Pons (tissue), 1 donor: ENCODE results near the gene NRAS.

ENCODE experiments used
- DNase-seq: peaks from one replicate; pipeline ENCODE4 v3.0.0-alpha.2; 2016; ENCODE audit warnings: low spot score

The NRAS gene

DNA sequence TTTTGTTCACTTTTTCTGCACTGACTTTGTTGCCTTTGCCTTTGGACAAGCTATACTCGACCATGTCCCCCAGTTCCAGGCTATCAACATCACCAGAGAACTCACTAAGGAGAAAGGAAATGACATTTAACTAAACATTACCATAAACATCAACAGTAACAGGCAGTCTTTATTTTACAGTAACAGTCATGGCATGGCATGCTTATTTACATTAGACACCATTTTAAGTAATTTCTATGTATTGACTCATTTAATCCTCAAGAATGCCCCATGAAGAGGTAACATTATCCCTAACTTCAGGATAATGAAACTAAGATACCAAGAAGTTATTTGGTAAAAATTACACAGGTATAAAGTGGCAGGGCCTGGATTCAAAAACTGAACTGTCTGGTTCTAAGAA, 8.7 kb upstream of the NRAS start:
- no peak for DNase-seq

DNA sequence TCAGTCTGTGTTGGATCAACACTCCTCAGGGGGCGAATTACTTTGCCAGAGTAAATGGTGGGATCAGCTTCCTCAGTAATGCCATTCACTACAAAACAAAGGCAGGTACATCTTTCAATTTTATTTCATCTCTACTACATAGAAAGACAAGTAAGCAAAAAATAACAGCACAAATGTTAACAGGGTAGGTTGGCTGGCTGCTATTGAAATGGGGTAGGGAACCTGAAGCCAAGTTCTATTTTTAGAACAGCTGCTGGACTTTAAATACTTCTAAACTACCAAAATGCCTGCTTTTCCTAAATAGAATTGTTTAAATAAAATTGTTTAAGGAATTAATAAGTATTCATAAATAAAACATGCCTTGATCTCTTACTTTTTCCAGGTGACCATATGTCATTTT, 7.3 kb upstream of the NRAS start:
- no peak for DNase-seq

DNA sequence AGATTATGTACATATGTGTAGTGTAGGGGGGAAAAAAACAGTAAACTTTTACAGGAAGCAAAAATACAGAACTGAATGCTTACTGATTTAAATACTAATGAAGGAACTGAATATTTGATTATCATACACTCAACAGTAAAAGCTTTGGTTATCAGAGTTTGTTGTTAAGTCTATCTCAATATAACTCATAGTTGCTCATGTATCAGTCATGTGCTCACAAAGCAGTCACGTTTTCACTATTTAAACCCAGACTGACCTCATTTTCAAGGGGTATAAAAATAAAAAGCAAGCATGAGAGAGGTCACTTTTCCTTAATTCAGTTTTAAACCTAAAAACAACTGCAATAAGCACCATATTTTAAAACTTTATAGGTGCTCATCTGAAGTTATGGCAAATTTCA, 6.9 kb upstream of the NRAS start:
- no peak for DNase-seq

DNA sequence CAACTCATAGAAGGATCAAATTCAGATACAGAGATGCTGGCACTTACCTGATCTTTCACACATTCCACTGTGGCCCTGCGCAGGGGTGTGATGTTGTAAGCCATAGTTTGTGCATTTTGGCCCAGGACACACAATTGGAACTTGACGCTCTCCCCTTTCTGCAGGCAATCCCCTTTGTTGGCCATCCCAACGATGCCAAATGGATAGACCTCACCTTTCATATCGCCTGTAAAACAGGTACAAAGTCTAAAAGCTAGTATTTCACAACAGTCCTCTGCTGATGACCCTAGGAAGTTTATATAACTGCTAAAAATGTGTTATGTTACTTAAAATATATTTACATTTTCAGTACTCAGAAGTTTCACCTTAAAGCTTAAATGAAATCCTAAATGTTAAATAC, 3.9 kb upstream of the NRAS start:
- DNase-seq, result no peak

DNA sequence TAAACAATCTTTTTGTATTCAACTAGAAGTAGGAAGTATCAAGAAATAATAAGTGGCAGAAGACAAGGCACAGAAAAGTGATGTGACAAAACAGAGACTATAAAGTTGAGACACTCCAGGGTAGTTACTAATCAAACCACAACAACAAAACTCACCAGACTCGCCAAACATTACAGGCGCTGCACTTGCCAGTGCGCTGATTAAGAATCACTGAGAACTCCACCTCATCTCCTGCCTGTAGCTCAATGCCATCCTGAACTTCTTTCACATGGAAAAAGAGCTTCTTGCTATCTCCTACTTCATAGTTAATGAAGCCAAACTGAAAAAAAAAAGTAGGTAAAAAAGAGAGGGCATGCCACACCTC, 2.8 kb upstream of the NRAS start:
- DNase-seq, result no peak

DNA sequence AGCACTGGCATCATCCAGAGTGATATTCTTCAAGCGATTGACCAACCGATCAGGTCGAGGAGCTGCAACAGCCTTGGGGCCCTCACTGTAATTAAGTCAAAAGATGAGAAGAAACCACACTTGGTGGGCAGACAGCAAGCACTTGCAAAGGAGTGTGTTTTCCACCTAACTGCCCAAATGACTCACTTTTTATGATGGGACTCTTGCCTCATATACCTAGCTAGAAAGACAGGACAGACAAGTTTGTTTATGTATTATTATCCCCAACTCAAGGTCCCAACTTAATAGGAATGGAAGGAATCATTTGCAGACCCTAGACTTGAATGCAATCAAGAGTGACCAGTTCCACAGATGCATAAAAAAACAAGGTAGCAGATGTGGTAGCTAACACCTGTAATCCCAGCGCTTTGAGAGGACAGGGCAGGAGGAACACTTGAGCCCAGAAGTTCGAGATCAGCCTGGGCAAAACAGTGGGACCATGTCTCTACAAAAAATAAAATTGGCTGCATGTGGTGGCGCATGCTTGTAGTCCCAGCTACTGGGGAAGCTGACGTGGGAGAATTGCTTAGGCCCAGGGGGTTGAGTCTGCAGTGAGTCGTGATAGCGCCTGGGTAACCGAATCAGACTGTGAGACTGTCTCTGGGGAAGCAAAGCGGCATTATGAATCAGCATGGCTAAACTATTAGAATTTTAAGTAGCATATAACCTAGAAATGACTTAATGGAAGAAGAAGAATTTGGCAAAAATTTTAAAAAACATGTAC, 2.3 kb upstream of the NRAS start:
- no peak for DNase-seq

DNA sequence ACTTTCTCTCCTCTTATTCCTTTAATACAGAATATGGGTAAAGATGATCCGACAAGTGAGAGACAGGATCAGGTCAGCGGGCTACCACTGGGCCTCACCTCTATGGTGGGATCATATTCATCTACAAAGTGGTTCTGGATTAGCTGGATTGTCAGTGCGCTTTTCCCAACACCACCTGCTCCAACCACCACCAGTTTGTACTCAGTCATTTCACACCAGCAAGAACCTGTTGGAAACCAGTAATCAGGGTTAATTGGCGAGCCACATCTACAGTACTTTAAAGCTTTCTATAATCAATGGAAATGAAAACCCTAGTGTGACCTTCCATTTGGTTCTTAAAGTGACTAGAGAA, 643 bp downstream of the NRAS start:
- no peak for DNase-seq

DNA sequence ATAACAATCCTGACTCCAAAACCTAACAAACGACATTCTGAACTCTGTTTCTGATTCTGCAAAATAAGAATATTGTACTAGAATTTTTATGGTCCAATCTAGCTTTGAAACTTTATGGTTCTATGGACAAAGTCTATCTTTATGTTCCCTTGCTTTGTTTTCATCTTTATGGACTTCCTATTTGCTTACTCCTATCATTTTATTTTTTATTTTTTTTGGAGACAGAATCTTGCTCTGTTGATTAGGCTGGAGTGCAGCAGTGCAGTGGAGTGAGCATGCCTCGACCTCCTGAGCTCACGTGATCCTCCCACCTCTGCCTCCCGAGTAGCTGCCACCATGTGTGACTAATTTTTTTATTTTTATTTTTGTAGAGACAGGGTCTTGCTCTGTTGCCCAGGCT, 3.6 kb downstream of the NRAS start:
- no peak for DNase-seq

DNA sequence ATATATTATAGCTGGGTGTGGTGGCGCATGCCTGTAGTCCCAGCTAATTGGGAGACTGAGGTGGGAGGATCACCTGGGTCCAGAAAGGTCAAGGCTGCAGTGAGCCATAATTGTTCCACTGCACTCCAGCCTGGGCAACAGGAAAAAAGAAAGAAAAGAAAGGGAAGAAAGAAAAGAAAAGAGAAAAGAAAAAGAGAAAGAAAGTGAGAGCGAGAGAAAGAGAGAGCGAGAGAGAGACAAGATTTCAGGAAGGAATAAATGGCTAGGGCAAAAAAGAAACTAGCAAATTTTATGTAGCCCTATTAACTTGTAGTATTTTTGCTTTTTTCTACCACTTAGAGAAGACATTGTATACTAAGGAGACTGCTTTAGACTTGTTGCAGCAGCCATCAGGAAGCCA, 6.2 kb downstream of the NRAS start:
- DNase-seq, result no peak

DNA sequence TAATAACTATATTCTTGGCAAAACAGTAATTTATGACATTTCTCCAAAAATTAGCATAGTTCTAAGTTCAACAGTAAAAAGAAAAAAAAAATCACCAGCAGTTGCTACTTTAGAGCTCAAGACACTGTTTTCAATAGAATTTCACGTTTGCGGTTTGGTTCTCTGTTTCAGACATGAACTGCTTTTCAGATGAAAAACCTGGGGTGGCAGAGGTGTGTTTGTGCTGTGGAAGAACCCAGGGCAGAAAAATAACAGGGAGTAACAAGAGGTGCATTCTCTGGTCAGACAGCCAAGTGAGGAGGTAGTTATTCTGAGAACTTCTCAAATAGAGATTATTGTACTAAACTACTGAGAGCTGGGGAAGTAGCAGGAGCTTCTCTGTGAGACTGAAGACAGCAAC, 9.0 kb downstream of the NRAS start:
- DNase-seq, result no peak

DNA sequence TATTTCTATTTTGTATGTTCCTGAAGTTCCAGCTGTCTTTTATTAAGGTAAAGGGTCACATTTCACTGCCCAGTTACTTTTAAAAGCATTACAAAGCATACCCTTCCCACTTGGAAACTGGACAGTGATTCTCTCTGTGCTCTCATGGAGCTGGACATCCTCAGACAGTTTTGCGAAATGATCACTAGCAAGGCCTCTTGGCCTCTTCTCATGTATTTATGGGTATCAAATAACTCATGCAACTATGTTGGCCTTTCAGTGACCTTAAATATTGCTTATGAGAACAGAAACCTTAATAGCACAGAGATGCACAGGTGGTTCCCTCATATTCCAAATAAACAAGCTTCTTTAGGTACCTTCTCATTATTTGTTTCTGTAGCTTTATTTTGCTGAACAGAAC, 13.3 kb downstream of the NRAS start:
- DNase-seq, result no peak

DNA sequence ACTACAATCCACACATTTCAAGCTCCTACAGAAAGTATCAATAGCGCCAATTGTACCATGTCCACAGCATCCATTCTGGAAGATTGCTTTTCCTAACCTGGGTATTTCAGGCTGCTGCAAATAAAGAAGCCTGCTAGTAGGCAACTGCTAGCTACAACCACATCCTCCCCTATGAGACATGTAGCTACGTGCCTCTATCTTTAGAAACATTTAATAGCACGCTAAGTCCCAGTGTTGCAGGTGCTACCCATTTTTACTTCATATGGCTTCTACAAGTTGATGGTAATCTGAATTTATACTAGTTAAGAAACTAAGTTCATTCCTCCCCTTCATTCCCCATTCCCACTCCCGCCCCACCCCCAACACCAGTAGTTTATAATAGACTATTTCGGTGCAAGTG, 13.8 kb downstream of the NRAS start:
- no peak for DNase-seq

DNA sequence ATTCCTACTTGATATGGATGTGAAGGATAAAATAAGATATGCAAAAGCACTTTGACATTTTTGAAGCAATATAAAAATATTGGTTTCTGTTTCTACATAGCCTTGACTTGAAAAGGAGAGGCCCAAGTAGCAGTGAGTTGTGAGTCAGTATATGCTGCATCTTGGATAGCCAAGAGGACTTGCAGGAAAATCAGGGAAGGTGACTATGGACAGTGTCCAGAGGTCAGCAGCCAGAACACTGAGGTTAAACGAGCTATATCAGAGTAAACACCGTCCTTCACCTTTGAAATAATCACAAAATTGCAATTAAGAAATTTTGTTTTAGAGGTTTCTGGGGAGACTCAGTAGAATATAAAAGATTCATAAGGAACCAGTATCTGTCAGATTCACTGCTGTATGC, 14.6 kb downstream of the NRAS start:
- no peak for DNase-seq

DNA sequence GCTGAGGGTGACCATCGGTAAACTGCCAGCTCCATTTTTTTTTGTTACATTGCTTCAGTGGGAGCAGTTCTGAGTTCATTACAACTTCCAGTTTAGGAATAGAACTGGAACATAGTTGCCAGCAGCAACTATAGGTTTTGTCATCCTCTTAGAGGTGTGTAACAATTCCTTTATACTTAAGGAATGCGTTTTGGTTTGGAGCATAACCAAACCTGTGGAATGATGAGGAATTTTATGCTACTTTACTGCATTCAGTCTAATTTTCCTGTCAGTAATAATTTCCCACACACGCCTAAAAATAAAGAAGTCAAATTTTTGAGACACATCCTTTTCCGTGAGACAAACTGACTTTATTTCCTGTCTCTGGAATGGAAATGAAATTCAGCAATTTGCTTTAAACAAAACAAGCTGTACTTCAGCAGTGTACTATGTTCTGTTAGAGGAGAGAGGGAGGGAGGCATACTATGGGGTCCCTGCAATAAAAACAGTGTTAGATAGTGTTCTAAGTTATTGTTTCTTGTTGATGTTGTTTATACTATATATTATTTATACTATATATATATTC, 16.5 kb downstream of the NRAS start:
- no peak for DNase-seq

DNA sequence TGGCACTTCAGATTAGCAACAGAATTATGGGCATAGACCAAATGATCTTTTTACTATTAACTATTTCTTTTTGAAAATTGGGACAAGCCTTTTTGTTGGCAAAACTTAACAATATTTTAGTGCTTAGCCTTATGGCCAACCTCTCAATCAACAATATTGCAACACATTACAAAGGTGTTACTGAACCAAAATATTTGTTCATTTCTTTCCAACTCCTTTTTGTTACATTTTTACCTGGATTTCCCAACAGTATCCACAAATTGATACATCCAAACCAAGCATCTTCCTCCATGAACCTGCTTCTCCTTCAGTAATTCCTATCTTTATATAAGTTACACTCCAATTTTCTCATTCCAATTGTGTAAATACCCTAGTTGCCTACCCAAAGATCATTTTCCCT, 19.8 kb downstream of the NRAS start:
- DNase-seq, result no peak

DNA sequence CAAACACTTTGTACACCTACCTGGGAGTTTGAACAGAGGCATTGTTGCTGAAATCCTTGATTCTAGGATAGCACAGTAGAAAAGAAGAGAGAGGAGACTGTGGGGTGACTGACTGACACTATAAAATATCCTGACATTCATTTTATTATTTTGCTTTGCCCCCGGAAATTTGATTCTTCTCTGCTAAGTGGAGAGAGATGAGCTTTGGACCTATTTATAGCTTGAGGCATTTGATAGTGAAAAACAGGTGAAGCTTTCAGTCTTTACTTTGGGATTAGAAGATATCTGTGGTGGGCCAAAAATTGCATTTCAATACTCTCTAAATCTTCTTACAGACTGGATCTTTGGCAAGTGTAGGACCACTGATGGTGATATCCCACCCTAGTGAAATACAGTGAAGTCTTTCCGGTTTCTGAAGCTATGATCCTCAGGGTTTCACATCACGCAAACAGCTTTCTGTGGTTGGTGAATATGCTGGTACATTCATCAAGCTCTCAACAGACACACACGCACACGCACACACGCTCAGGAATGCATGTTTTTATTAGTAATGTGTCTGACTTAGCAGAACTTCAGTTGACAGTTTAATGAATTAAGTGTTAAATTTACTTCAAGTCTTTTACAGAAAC, 21.0 kb downstream of the NRAS start, which contains the start of gene AMPD1:
Gene AMPD1 (minus strand): TSS at position 117 of the 629 bp plus-strand sequence. CDS start 75 bp downstream, at position 42.
- DNase-seq, result no peak

DNA sequence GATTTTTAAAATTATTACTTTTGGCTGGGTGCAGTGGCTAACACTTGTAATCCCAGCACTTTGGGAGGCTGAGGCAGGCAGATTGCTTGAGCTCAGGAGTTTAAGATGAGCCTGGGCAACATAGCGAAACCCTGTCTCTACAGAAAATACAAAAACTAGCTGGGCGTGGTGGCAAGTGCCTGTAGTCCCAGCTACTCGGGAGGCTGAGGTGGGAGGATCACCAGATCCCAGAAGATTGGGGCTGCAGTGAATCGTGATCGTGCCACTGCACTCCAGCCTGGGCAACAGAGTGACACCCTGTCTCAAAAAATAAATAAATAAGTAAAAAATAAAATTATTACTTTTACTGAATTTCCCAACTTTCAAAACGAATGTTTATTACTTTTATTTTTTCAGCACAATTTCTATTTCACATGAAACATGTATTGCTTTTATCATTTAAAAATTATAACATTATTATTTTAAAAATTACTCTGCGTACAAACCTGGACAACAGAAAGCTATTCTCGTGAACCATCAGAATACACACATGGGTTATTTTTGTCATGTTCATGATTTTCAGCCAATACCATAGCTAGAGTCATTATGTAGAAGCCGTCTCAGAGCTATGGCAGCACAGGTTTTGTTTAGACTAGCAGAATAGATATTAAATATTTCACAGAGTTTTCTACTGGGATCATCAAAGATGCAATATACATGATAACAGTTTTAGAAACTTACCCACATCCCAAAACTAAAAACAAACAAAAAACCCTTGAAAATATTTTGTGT, 21.8 kb downstream of the NRAS start:
- no peak for DNase-seq

DNA sequence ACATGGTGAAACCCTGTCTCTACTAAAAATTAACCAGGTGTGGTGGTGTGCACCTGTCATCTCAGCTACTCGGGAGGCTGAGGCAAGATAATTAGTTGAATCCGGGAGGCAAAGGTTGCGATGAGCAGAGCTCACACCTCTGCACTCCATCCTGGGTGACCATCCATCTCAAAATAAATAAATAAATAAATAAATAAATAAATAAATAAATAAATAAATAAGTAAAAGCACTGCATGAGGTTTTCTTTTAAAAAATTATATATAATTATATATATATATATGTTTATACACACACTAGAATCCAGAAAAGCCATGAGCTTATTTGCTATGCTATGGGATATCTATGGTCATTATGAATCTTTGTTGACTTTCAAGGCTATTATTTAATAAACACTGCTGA, 23.6 kb downstream of the NRAS start:
- DNase-seq, result no peak

DNA sequence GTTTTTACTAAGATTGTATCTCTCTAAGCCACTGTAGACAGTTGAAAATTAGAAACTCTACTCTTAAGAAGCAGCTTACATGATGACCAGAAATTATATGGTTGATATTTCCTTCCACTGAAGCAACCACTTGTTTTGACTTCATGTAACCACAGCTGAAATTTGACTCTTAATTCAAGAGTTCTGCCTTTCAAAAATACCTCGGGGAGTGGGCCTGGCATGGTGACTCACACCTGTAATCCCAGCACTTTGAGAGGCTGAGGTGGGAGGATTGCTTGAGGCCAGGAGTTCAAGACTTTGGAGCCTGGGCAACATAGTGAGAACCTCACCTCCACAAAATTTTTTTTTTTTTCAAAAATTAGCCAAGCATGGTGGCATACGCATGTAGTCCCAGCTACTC, 25.5 kb downstream of the NRAS start:
- no peak for DNase-seq

DNA sequence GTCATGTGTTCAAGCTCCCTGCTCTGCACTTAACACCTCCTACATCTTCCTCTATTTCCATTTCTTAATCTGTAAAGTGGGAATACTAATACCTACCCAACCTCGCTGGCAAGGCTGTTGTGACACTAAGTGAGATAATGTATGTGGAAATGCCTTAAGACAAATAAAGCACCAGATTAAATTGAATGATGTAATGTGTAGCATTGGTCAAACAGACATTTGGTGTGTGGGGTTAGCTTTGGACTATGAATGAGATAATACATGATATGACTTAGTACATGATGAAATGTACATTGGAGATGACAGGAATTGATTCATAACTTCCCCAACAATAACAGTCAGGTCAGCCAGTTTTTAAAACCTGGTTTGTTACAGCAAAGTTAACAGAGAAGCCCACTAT, 26.4 kb downstream of the NRAS start:
- DNase-seq, result no peak

DNA sequence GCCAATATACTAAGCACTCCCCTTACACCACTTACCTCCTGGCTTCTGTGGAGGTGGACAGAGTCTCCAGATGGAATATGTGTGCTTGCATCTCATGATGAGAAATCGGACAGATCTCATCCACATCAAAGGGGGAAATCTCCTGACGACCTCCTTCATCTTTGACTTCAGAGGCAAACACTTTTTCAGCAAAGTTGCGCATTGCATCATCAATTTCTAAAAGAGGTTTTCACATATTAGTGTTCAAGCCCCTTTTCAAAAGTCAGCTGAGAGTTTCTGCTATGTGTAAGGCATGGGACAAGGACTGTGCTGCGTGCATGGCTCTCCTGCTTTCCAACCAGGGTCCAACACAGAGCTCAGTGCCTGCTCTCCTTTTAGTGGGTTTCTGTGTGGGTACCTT, 28.0 kb downstream of the NRAS start:
- DNase-seq, result no peak

DNA sequence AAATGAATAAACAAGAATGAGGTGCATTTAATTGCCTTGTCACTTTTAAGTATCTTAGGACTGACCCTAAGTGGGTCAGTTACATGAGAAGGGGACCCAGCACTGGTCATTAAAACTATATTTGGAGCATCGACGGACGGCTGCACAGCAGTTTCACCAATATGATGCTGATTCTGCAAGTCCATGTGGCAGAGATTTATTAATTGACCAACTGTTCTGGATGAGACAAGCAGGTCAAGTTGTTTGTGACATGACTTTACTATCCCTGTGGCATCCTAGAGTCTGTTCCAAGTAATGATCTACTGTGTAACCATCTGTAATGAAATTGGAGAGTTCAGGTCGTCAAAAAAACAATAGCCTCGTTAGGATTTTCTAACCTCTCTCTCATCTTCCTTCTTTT, 30.7 kb downstream of the NRAS start:
- DNase-seq, result no peak

DNA sequence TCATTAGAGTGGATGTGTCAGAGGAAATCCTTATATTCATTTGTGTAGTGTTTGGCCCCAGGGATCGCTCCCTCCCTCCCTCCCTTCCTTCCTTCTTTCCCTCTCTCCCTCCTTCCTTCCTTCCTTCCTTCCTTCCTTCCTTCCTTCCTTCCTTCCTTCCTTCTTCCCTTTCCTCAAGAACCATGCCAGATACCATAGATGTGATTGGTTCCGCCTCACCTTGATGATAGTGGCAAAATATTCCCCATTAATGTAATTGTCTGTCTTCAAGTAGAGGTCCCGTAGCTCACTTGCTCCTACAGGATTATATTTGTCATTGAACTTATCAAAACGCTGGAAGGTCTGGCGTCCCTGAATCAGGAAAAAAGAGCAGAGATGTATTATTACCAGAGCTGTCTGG, 38.9 kb downstream of the NRAS start:
- no peak for DNase-seq
